BE2C (cell line): ENCODE results near the gene TRHDE.
"Not testable (repeated sequence)": the region's sequence is repeated elsewhere in the genome, so short reads cannot be mapped to it uniquely, and the experiment has no call there.

Experiments used
- DNase-seq: peaks from one replicate; pipeline ENCODE4 v3.0.0-alpha.2; 2020
- H3K27me3 ChIP-seq: fragments of 250-450 bp; sonication (Bioruptor Pico); 2 replicates; pipeline ENCODE4 v1.5.1; 2020; ENCODE audit warnings: mild to moderate bottlenecking
- H3K36me3 ChIP-seq: fragments of 250-450 bp; sonication (Bioruptor Pico); 2 replicates; pipeline ENCODE4 v1.5.1; 2020; ENCODE audit warnings: mild to moderate bottlenecking
- H3K4me1 ChIP-seq: fragments of 250-450 bp; sonication (Bioruptor Pico); 2 replicates; pipeline ENCODE4 v1.5.1; 2020
- H3K4me3 ChIP-seq: 2 replicates; pipeline ENCODE4 v1.5.1; 2011; ENCODE audit warnings: low read depth, low read length
- H3K9me3 ChIP-seq: fragments of 250-450 bp; sonication (Bioruptor Pico); 2 replicates; pipeline ENCODE4 v1.5.1; 2020
- TF ChIP-seq, protein P1 (sequence below): IDR thresholded peaks from 2 replicates; pipeline ENCODE4 v1.5.1; 2012; ENCODE audit warnings: mild to moderate bottlenecking, low read depth, low read length

TRHDE gene

DNA sequence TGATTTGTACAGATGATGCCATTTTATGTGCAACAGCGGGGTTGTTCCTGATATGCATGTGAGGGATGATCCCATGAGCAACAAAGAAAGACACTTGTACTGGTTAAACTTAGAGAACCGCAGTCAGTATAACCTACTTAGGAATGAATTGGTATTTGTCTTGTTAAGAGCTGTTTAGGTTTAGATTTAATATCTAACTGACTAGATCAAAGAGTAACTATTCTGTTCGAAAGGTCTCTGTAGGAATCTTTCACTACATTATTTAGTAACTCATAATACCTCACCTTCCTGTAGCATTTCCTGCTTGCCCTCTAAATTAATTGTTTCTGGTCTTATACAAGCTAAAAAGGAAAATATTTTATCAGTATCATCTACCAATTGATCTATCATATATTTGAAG lies 350.4 kb downstream of the TRHDE start:
- H3K4me3 ChIP-seq, result no peak overlapping the region
- H3K36me3 ChIP-seq, result no peaks in the 10 kb centered on the region
- H3K9me3 ChIP-seq, result no peaks in the 10 kb centered on the region
- TF ChIP-seq, protein P1, sequence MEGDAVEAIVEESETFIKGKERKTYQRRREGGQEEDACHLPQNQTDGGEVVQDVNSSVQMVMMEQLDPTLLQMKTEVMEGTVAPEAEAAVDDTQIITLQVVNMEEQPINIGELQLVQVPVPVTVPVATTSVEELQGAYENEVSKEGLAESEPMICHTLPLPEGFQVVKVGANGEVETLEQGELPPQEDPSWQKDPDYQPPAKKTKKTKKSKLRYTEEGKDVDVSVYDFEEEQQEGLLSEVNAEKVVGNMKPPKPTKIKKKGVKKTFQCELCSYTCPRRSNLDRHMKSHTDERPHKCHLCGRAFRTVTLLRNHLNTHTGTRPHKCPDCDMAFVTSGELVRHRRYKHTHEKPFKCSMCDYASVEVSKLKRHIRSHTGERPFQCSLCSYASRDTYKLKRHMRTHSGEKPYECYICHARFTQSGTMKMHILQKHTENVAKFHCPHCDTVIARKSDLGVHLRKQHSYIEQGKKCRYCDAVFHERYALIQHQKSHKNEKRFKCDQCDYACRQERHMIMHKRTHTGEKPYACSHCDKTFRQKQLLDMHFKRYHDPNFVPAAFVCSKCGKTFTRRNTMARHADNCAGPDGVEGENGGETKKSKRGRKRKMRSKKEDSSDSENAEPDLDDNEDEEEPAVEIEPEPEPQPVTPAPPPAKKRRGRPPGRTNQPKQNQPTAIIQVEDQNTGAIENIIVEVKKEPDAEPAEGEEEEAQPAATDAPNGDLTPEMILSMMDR, result no peak
- H3K4me1 ChIP-seq, result no peaks in the 10 kb centered on the region
- DNase-seq, result no peak
- no peaks in the 10 kb centered on the region for H3K27me3 ChIP-seq

DNA sequence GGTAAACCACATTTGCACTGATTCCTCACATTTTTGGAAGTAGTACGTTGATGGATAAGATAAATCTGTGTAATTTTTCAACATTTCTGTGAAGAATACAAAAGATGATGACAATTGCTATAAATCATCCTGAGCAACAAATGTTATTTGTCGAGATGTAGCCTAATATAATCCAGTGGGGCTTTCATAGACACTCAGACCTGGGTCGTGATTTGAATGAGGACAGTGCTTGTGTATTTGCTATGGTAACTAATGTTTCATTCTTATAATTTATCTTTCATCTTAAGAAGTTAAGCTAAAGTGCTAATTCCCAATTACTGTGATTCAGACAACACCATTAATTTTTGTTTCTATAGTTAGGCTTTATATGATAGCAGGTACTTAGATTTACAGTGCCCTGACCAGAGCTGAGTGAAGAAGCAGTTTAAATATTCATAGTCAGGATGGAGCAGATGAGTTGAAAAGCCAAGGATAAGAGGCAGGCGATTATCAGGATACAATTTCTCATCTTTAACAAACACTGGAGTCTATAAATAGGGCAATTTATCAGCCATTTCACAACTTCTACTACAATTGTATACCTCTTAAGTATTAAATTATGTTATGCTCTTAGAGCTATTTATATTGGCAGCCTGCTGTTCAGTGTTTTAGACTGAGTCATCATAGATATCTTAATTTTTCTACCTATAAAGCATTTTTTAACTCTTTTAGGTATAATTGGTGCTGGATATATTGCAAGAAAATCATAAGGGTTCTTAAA lies 359.9 kb downstream of the TRHDE start:
- Histone ChIP-seq H3K27me3 (no peaks in the 10 kb centered on the region), H3K9me3 (no peaks in the 10 kb centered on the region), H3K4me1 (no peaks in the 10 kb centered on the region), H3K4me3 (no peak overlapping the region), H3K36me3 (no peaks in the 10 kb centered on the region)
- no peak for DNase-seq
- TF ChIP-seq, protein P1, result no peak

DNA sequence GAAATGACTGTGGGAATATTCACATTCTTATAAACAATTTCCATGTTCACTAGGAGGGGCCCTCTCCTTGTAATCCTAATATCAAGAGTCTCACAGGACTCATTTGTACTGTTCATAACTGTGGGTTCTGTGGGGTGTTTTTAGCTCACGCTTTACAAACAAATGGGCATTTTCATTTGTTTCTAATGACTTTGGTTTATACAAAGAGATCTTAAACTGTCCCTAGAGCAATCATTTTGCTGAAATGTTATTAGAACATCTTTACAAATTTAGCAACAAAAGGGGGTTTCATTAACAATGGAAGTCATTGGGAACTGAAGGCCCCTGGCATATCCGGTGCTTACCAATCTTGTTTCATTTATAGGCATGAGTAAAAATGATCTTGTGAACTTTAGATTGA lies 370.5 kb downstream of the TRHDE start:
- Histone ChIP-seq H3K4me1 (no peaks in the 10 kb centered on the region), H3K4me3 (no peak overlapping the region), H3K27me3 (no peaks in the 10 kb centered on the region), H3K36me3 (no peaks in the 10 kb centered on the region), H3K9me3 (no peaks in the 10 kb centered on the region)
- DNase-seq, result no peak
- TF ChIP-seq, protein P1, result no peak

DNA sequence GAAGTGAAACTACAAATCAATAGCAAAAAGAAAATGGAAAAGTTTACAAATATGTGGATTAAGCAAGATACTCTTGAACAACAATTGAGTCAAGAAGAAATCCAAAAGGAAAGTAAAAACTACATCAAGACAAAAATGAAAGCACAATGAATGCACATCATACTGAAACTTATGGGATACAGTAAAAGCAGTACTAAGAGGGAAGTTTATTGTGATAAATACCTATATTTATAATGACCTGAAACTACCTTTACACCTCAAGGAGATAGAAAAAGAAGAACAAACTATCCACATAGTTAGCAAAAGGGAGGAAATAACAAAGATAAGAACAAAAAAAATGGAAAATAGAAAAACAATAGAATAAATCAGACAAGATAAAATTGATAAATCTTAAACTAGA lies 375.0 kb downstream of the TRHDE start:
- H3K27me3 ChIP-seq, result no peaks in the 10 kb centered on the region
- no peaks in the 10 kb centered on the region for H3K9me3 ChIP-seq
- no peak for DNase-seq
- no peaks in the 10 kb centered on the region for H3K4me1 ChIP-seq
- TF ChIP-seq, protein P1, result no peak
- H3K36me3 ChIP-seq, result no peaks in the 10 kb centered on the region
- H3K4me3 ChIP-seq, result no peak overlapping the region

DNA sequence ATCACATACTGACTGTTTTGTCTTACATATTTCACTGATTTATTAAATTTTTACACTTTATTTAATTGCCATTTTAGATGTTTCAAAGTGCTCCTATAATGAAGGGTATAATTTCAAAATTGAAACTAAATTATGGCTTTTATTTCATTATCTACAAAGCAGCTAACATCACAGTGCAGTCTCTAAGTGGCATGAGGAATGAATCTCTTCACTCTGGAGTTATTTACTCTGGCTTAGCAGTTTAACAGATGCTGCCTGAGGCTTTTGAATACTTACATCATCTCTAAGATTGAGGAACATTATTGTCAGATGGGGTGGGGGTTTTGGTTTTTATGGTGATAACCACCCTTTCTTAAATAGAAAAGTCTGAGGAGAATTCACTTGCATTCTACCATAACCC lies 386.4 kb downstream of the TRHDE start:
- DNase-seq, result no peak
- TF ChIP-seq, protein P1, result no peak
- Histone ChIP-seq H3K27me3 (no peaks in the 10 kb centered on the region), H3K36me3 (no peaks in the 10 kb centered on the region), H3K4me3 (no peak overlapping the region), H3K4me1 (no peaks in the 10 kb centered on the region), H3K9me3 (no peaks in the 10 kb centered on the region)

DNA sequence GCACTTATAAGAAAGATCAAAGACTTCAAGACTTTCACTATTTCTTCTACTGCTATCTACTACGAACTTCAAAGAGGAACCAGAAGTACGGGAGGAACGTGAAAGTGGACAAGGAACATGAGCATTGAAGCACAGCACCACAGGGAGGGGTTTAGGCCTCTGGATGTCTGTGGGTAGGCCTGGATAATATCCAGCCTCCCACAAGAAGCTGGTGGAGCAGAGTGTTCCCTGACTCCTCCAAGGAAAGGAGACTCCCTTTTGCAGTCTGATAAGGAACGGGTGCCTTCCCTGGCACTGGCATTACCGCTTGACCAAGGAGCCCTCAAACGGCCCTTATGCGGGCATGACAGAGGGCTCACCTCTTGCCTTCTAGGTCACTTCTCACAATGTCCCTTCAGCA lies 388.0 kb downstream of the TRHDE start:
- not testable (repeated sequence) for DNase-seq, H3K4me1 ChIP-seq, H3K36me3 ChIP-seq, H3K4me3 ChIP-seq, H3K9me3 ChIP-seq, H3K27me3 ChIP-seq
